Transverse colon (tissue), 4 donors: ENCODE data around the gene C10orf105. TPM values are rescaled to one million over a fixed set of nuclear protein-coding genes. Genes with fewer than 3 reads are reported as not detected.

ENCODE experiments used
- DNase-seq: peaks from one replicate; pipeline ENCODE4 v3.0.0-alpha.2; 2019
- H3K27ac ChIP-seq, 4 donors: fragments of 200-600 bp; sonication (generic); 2 replicates each; pipeline ENCODE4 v1.5.1; 2016 to 2018; ENCODE audit warnings: inconsistent platforms in 4 of 4
- H3K27me3 ChIP-seq: fragments of 200-600 bp; sonication (generic); 2 replicates; pipeline ENCODE4 v1.5.1; 2017; ENCODE audit warnings: inconsistent platforms
- H3K36me3 ChIP-seq, 4 donors: fragments of 200-600 bp; sonication (generic); 2 replicates each; pipeline ENCODE4 v1.5.1; 2017 to 2019; ENCODE audit warnings: inconsistent platforms in 4 of 4
- H3K4me1 ChIP-seq, 4 donors: fragments of 200-600 bp; sonication (generic); 2 replicates each; pipeline ENCODE4 v1.5.1; 2017 to 2020; ENCODE audit warnings: inconsistent platforms in 4 of 4
- H3K4me3 ChIP-seq, 4 donors: fragments of 200-600 bp; sonication (generic); 1 replicate in 1 of 4; 2 replicates in 3 of 4; pipeline versions ENCODE4 v1.5.1 to v1.6.1; 2017 to 2019; ENCODE audit warnings: inconsistent platforms in 4 of 4
- H3K9me3 ChIP-seq, 2 donors: fragments of 200-600 bp; sonication (generic); 2 replicates each; pipeline ENCODE4 v1.5.1; 2017 to 2019; ENCODE audit warnings: inconsistent platforms in 2 of 2
- EP300 ChIP-seq: sonication (generic); formaldehyde crosslinking; IDR thresholded peaks from one replicate; pipeline ENCODE4 v1.6.1; 2017; ENCODE audit warnings: antibody characterized with exemption, low read depth
- POLR2A ChIP-seq: fragments of 450-650 bp; IDR thresholded peaks from one replicate; pipeline ENCODE4 v1.6.1; 2016; ENCODE audit warnings: antibody characterized with exemption, mild to moderate bottlenecking, moderate library complexity
- POLR2AphosphoS5 ChIP-seq, 3 donors: sonication (generic); formaldehyde crosslinking; IDR thresholded peaks; one replicate each; pipeline ENCODE4 v1.6.1; 2016; ENCODE audit warnings: antibody characterized with exemption in 3 of 3
- WGBS, 2 donors: methylation state at CpG; one replicate each; pipeline ENCODE4 v1.1.5; 2018; ENCODE audit warnings: low coverage in 1 of 2; 5-methylcytosine and 5-hydroxymethylcytosine counted together
- in situ Hi-C, 4 donors: fragments of 200-750 bp; cut with MboI; loops; one replicate each; pipeline versions ENCODE4 v1.15.0 to v1.15.1; 2017; ENCODE audit warnings: low sequenced_read_pairs in 3 of 4, low pct_ligation_motif_present in 1 of 4, low pct_unique_long_range_greater_than_20kb in 1 of 4
- intact Hi-C: fragments of 100-400 bp; cut with DNase I; formaldehyde crosslinking; loops from one replicate; pipeline ENCODE4 v1.15.1; 2023; ENCODE audit warnings: low total_unique reads
- total RNA-seq, 4 donors: library from RNA; depleted of rRNA; stranded (reverse); fragments of >200 nt; gene quantifications; one replicate each; pipeline ENCODE4 v1.1.0, GENCODE V29; 2016
- TF ChIP-seq, protein P1 (sequence below), 5 experiments: fragments of 200-600 bp in 3 of 5; fragments of 450-650 bp in 2 of 5; sonication (generic) in 3 of 5; IDR thresholded peaks; 1 replicate in 2 of 5; 2 replicates in 3 of 5; pipeline ENCODE4 v1.5.1; 2016 to 2017; ENCODE audit warnings: antibody characterized with exemption in 5 of 5, inconsistent platforms in 3 of 5, mild to moderate bottlenecking in 2 of 5, moderate library complexity in 1 of 5

Gene C10orf105
- total RNA-seq, 4 donors from 2014 or later: 0.16 TPM; not detected in 3

DNA sequence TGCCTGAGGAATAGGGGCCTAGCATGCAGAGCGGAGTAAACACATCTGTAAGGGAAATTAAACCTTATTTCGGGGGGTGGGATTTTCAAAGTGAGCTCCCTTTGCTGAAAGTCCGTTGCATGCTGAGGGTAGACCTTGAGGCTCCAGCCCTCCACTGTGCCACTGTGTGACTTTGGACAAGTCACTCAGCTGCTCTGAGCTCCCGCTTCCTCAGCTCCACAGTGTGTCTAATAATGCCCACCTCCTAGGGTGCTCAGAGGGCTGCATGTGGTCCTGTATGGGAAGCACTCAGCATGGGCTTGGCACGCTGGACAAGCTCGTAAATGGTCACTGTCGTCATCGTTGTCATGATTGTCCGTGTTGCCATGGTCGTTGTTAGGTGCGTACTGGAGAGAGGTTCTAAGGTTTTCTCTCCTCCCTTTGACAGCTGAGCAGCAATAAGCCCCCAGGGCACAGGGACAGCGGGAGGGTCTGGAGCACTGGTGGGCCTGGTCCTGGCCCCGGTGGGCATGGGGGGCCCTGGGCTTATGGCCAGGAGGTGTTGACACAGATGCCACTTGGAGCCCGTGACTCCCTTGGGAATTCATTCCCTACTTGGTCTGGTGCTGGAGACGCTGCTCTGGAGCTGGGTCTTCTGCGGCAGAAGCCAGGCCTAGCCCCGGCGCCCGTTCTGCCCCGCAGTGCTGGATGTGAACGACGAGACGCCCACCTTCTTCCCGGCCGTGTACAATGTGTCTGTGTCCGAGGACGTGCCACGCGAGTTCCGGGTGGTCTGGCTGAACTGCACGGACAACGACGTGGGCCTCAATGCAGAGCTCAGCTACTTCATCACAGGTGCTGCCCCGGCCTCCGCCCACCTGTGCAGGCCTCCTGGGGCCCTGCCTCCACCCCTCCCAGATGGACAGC is 13.1 kb downstream of the C10orf105 start:
- Histone ChIP-seq H3K4me3 (no peak overlapping the region), H3K9me3 (no peaks in the 10 kb centered on the region), H3K27ac (no peak overlapping the region), H3K4me1 (peaks cover 0 to 5% (median 0%) of the 10 kb centered on the region in 4 donors), H3K27me3 (no peaks in the 10 kb centered on the region), H3K36me3 (no peaks in the 10 kb centered on the region)
- intact Hi-C loops (loop anchor here (10.0 kb wide), 1 partner anchor 312 kb away; the partner anchor contains the start of gene CDH23), in situ Hi-C loops (loop anchor here (10.0 to 25.0 kb wide), 4 partner anchors 106 to 392 kb away; partner anchors contain the start of genes SLC29A3 (in 3 of the 4) and CDH23 (in 2 of the 4))
- DNase-seq: no peak
- TF ChIP-seq EP300 (no peak), POLR2A (no peak), POLR2AphosphoS5 (IDR thresholded peaks at IDR 0.05) (no peak)
- TF ChIP-seq, protein P1, sequence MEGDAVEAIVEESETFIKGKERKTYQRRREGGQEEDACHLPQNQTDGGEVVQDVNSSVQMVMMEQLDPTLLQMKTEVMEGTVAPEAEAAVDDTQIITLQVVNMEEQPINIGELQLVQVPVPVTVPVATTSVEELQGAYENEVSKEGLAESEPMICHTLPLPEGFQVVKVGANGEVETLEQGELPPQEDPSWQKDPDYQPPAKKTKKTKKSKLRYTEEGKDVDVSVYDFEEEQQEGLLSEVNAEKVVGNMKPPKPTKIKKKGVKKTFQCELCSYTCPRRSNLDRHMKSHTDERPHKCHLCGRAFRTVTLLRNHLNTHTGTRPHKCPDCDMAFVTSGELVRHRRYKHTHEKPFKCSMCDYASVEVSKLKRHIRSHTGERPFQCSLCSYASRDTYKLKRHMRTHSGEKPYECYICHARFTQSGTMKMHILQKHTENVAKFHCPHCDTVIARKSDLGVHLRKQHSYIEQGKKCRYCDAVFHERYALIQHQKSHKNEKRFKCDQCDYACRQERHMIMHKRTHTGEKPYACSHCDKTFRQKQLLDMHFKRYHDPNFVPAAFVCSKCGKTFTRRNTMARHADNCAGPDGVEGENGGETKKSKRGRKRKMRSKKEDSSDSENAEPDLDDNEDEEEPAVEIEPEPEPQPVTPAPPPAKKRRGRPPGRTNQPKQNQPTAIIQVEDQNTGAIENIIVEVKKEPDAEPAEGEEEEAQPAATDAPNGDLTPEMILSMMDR (IDR thresholded peaks at IDR 0.05): no peak
- WGBS, 2 donors: 88% methylated on average over 32 of the region's 35 CpGs; no CpG with 5 or more reads in 1 of the 2 donors

DNA sequence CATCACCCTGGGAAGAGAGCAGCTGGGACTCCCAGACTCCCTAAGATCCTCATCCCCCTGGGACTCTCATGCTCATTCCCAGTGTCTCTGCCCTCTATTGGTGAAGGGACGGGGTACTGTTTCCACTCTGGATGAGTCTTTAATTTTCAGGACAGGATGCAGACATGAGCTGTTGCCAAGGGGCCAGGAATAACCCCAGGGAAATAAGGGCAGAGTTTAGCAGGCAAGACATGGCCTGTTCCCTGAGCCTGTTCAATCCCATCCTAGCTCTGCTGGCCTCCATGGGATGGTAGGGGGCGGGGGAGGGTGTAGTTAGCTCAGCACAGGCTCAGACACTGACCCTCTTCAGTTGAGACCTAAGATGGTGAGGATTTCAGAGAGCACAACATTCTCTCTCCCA is 14.0 kb downstream of the C10orf105 start:
- 89% methylated on average over 2 of the region's 2 CpGs; no CpG with 5 or more reads in 1 of the 2 donors for WGBS, 2 donors
- in situ Hi-C loops (loop anchor here (10.0 to 25.0 kb wide), 4 partner anchors 107 to 391 kb away; partner anchors contain the start of genes SLC29A3 (in 3 of the 4) and CDH23 (in 2 of the 4)), intact Hi-C loops (loop anchor here (10.0 kb wide), 1 partner anchor 311 kb away; the partner anchor contains the start of gene CDH23)
- H3K4me3 ChIP-seq: no peak overlapping the region
- no peaks in the 10 kb centered on the region for H3K27me3 ChIP-seq
- no peaks in the 10 kb centered on the region for H3K36me3 ChIP-seq
- H3K4me1 ChIP-seq: peaks cover 0 to 5% (median 0%) of the 10 kb centered on the region in 4 donors
- no peak for DNase-seq
- no peak overlapping the region for H3K27ac ChIP-seq
- no peak for TF ChIP-seq POLR2AphosphoS5 (IDR thresholded peaks at IDR 0.05)
- TF ChIP-seq EP300: no peak
- TF ChIP-seq POLR2A: no peak
- TF ChIP-seq, protein P1 (IDR thresholded peaks at IDR 0.05): no peak
- no peaks in the 10 kb centered on the region for H3K9me3 ChIP-seq

DNA sequence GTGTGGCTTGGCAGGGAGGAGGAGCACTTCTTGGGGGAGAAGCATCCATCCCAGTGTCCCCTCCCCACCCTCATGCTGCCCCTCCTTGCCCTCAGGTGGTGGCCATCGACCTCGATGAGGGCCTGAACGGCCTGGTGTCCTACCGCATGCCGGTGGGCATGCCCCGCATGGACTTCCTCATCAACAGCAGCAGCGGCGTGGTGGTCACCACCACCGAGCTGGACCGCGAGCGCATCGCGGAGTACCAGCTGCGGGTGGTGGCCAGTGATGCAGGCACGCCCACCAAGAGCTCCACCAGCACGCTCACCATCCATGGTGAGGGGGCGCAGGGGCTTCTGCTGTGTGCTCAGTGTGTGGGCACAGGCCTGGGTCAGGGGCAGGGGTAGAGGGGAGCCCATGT is 14.8 kb downstream of the C10orf105 start:
- H3K4me3 ChIP-seq: no peak overlapping the region
- in situ Hi-C loops (loop anchor here (10.0 to 25.0 kb wide), 4 partner anchors 107 to 390 kb away; partner anchors contain the start of genes SLC29A3 (in 3 of the 4) and CDH23 (in 2 of the 4)), intact Hi-C loops (loop anchor here (10.0 kb wide), 1 partner anchor 310 kb away; the partner anchor contains the start of gene CDH23)
- no peaks in the 10 kb centered on the region for H3K9me3 ChIP-seq
- no peak for DNase-seq
- no peaks in the 10 kb centered on the region for H3K36me3 ChIP-seq
- H3K4me1 ChIP-seq: peaks cover 0 to 5% (median 0%) of the 10 kb centered on the region in 4 donors
- H3K27me3 ChIP-seq: no peaks in the 10 kb centered on the region
- no peak overlapping the region for H3K27ac ChIP-seq
- TF ChIP-seq, protein P1 (IDR thresholded peaks at IDR 0.05): no peak
- TF ChIP-seq POLR2AphosphoS5 (IDR thresholded peaks at IDR 0.05): no peak
- no peak for TF ChIP-seq POLR2A
- TF ChIP-seq EP300: no peak
- 94% methylated on average over 9 of the region's 18 CpGs; no CpG with 5 or more reads in 1 of the 2 donors for WGBS, 2 donors

DNA sequence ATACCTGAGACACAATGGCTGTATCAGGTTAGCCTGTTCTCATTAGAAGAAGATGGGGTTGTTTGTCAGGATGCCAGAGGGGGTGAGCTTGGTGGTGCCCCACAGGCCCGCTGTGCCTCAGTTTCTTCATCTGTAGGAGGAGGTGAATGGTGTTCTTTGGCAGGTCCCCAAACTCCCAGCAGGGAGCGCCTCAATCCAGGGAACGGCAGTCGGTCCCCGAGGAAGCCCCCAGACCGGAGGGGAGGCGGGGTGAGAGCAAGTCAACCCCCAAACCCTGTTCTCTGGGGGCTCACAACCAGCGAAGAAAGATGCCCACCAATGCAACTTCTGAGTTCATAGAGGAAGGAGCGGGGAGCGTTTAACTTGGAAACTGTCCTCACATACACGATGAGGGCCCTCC is 16.0 kb downstream of the C10orf105 start:
- WGBS, 2 donors: 76 to 83% methylated on average over 3 to 11 of the region's 11 CpGs
- no peak for DNase-seq
- H3K36me3 ChIP-seq: no peaks in the 10 kb centered on the region
- H3K4me3 ChIP-seq: no peak overlapping the region
- no peak overlapping the region for H3K27ac ChIP-seq
- in situ Hi-C loops (loop anchor here (10.0 to 25.0 kb wide), 4 partner anchors 109 to 389 kb away; partner anchors contain the start of genes SLC29A3 (in 3 of the 4) and CDH23 (in 2 of the 4)), intact Hi-C loops (loop anchor here (10.0 kb wide), 1 partner anchor 309 kb away; the partner anchor contains the start of gene CDH23)
- peaks cover 0 to 4% (median 0%) of the 10 kb centered on the region in 4 donors for H3K4me1 ChIP-seq
- TF ChIP-seq POLR2A (no peak), POLR2AphosphoS5 (IDR thresholded peaks at IDR 0.05) (no peak), EP300 (no peak)
- TF ChIP-seq, protein P1 (IDR thresholded peaks at IDR 0.05): no peak
- H3K27me3 ChIP-seq: no peaks in the 10 kb centered on the region
- H3K9me3 ChIP-seq: no peaks in the 10 kb centered on the region
